ENCODE measurements around the gene MTFMT.

The MTFMT gene

GRCh38 chr15:64989416-64990167, 39.8 kb downstream of the MTFMT start, which contains the start of gene SPG21:
SPG21 (minus strand) TSS chr15:64989914; CDS start chr15:64983569, 6,345 bp downstream.
- DNase-seq (ENCODE audit: low read depth): peak; percentile 96
- no peak for TF ChIP-seq CTCF (IDR thresholded peaks at IDR 0.05; ENCODE audit: low read length, missing control alignments)
- peak within 1 kb of the TSS; percentile 95 for H3K4me3 ChIP-seq (replicated peaks; ENCODE audit: low read depth, low read length)

- H3K4me3 ChIP-seq (replicated peaks; ENCODE audit: low read depth, low read length): no peak overlapping the region
- DNase-seq (ENCODE audit: low read depth): no peak
- TF ChIP-seq CTCF (IDR thresholded peaks at IDR 0.05; ENCODE audit: low read length, missing control alignments): no peak
Observed at GRCh38 chr15:64987136-64987535, 42.3 kb downstream of the MTFMT start.

GRCh38 chr15:64985366-64986033, 43.9 kb downstream of the MTFMT start:
- TF ChIP-seq CTCF (IDR thresholded peaks at IDR 0.05; ENCODE audit: low read length, missing control alignments): no peak
- DNase-seq (ENCODE audit: low read depth): peak; percentile 64
- H3K4me3 ChIP-seq (replicated peaks; ENCODE audit: low read depth, low read length): no peak overlapping the region

GRCh38 chr15:64982472-64982871, 47.0 kb downstream of the MTFMT start:
- no peak for TF ChIP-seq CTCF (IDR thresholded peaks at IDR 0.05; ENCODE audit: low read length, missing control alignments)
- H3K4me3 ChIP-seq (replicated peaks; ENCODE audit: low read depth, low read length): no peak overlapping the region
- DNase-seq (ENCODE audit: low read depth): no peak

- no peak for DNase-seq (ENCODE audit: low read depth)
- TF ChIP-seq CTCF (IDR thresholded peaks at IDR 0.05; ENCODE audit: low read length, missing control alignments): no peak
- H3K4me3 ChIP-seq (replicated peaks; ENCODE audit: low read depth, low read length): no peak overlapping the region
Observed at GRCh38 chr15:64981812-64982431, 47.5 kb downstream of the MTFMT start.

- H3K4me3 ChIP-seq (replicated peaks; ENCODE audit: low read depth, low read length): no peak overlapping the region
- DNase-seq (ENCODE audit: low read depth): no peak
- no peak for TF ChIP-seq CTCF (IDR thresholded peaks at IDR 0.05; ENCODE audit: low read length, missing control alignments)
Observed at GRCh38 chr15:64979252-64979710, 50.2 kb downstream of the MTFMT start.
